GM12878 (cell line): ENCODE results near the gene ABHD1. TPM values are rescaled to one million over a fixed set of nuclear protein-coding genes. Genes with fewer than 3 reads are reported as not detected.

ENCODE experiments used
- ATAC-seq: fragments of 200-7000 bp; cut with Tn5 transposase; 3 replicates; pipeline ENCODE4 v1.9.1; 2020; ENCODE audit warnings: mild to moderate bottlenecking, moderate library complexity
- BruUV-seq: library from RNA; stranded (reverse); fragments of 400-500 nt; replicated peaks from 2 replicates; lab custom pipeline; 2021; lab: Mats Ljungman, UMichigan
- CTCF ChIA-PET: fragments of 300-600 bp; sonication (Branson Sonifier 250); formaldehyde crosslinking; extraction: SDS; loops from one replicate; lab custom pipeline; 2021; ENCODE audit warnings: inconsistent platforms; lab: Yijun Ruan, JAX
- POLR2A ChIA-PET: fragments of 350-600 bp; formaldehyde crosslinking; extraction: SDS; loops from one replicate; lab custom pipeline; 2021; ENCODE audit warnings: inconsistent platforms; lab: Charles Lee
- RAD21 ChIA-PET: fragments of 300-600 bp; sonication (Branson Sonifier 250); formaldehyde crosslinking; loops from one replicate; lab custom pipeline; 2023; ENCODE audit warnings: antibody characterized with exemption; ENCODE audit not compliant: unreplicated experiment; lab: Charles Lee
- SMC1A ChIA-PET: fragments of 300-600 bp; sonication (Branson Sonifier 250); formaldehyde crosslinking; loops from one replicate; lab custom pipeline; 2023; ENCODE audit not compliant: unreplicated experiment, uncharacterized antibody; lab: Charles Lee
- DNase-seq: peaks from one replicate; pipeline ENCODE4 v3.0.0-alpha.2; 2011; ENCODE audit warnings: low read depth, low spot score
- FAIRE-seq: peaks from 3 replicates; lab custom pipeline; 2011; peaks lifted over from hg19 to GRCh38; lab: Jason Lieb, UNC
- H2AFZ ChIP-seq: 2 replicates; pipeline ENCODE4 v1.6.0; 2011; ENCODE audit warnings: low read depth, low read length, control low read depth; ENCODE audit not compliant: control insufficient read depth
- H3K27ac ChIP-seq: 2 replicates; pipeline ENCODE4 v1.5.1; 2011; ENCODE audit warnings: control low read depth; ENCODE audit not compliant: control insufficient read depth, insufficient read depth
- H3K27me3 ChIP-seq, 2 experiments: replicated peaks in 1 of 2; 2 replicates each; pipeline versions ENCODE4 v1.6.0 to v1.6.1; 2011; ENCODE audit warnings: low read length in 1 of 2; ENCODE audit not compliant: control insufficient read depth in 2 of 2, insufficient read depth in 2 of 2
- H3K36me3 ChIP-seq, 2 experiments: 2 replicates each; pipeline ENCODE4 v1.5.1; 2011; ENCODE audit warnings: low read length in 1 of 2; ENCODE audit not compliant: control insufficient read depth in 2 of 2, insufficient read depth in 2 of 2
- H3K4me1 ChIP-seq: 2 replicates; pipeline ENCODE4 v1.6.1; 2011; ENCODE audit warnings: mild to moderate bottlenecking, low read length, moderate library complexity, mixed read lengths; ENCODE audit not compliant: control insufficient read depth, insufficient read depth
- H3K4me2 ChIP-seq: 2 replicates; pipeline ENCODE4 v1.6.0; 2011; ENCODE audit warnings: control low read depth; ENCODE audit not compliant: control insufficient read depth, insufficient read depth
- H3K4me3 ChIP-seq: fragments of 200-600 bp; sonication (generic); 2 replicates; pipeline ENCODE4 v1.5.1; 2016
- H3K79me2 ChIP-seq: 2 replicates; pipeline ENCODE4 v1.6.0; 2011; ENCODE audit warnings: low read length; ENCODE audit not compliant: control insufficient read depth, insufficient read depth
- H3K9ac ChIP-seq: 2 replicates; pipeline ENCODE4 v1.8.0; 2011; ENCODE audit warnings: low read length, control low read depth, mixed read lengths; ENCODE audit not compliant: control insufficient read depth, insufficient read depth
- H3K9me3 ChIP-seq: replicated peaks from 3 replicates; pipeline ENCODE4 v1.5.1; 2011; ENCODE audit warnings: mild to moderate bottlenecking, low read length; ENCODE audit not compliant: control insufficient read depth, insufficient read depth
- H4K20me1 ChIP-seq: 2 replicates; pipeline ENCODE4 v1.6.0; 2011; ENCODE audit not compliant: control insufficient read depth, insufficient read depth
- CHD1 ChIP-seq: IDR thresholded peaks from 2 replicates; pipeline ENCODE4 v1.6.1; 2012; ENCODE audit warnings: low read depth, low read length, improper control_type of control experiment
- CUX1 ChIP-seq: IDR thresholded peaks from 2 replicates; pipeline ENCODE4 v1.6.1; 2012; ENCODE audit warnings: improper control_type of control experiment, low read depth, low read length; ENCODE audit not compliant: insufficient replicate concordance
- E2F4 ChIP-seq: IDR thresholded peaks from 2 replicates; pipeline ENCODE4 v1.6.1; 2012; ENCODE audit warnings: low read depth, low read length, improper control_type of control experiment
- E2F8 ChIP-seq: fragments of 450-650 bp; IDR thresholded peaks from 2 replicates; pipeline ENCODE4 v1.6.1; 2018; ENCODE audit warnings: mild to moderate bottlenecking, low read depth, moderate library complexity; ENCODE audit not compliant: partially characterized antibody
- IKZF1 ChIP-seq: fragments of 450-650 bp; conservative IDR thresholded peaks from 2 replicates; pipeline ENCODE4 v1.6.1; 2017; ENCODE audit warnings: antibody characterized with exemption, mild to moderate bottlenecking
- MEF2A ChIP-seq: IDR thresholded peaks from 2 replicates; pipeline ENCODE4 v1.6.1; 2011; ENCODE audit warnings: low read depth, mild to moderate bottlenecking, low read length, moderate library complexity; ENCODE audit not compliant: insufficient read depth
- NBN ChIP-seq: fragments of 450-650 bp; IDR thresholded peaks from 2 replicates; pipeline ENCODE4 v1.6.1; 2016
- NFXL1 ChIP-seq: fragments of 450-650 bp; IDR thresholded peaks from 2 replicates; pipeline ENCODE4 v1.6.1; 2017; ENCODE audit warnings: antibody characterized with exemption, mild to moderate bottlenecking, borderline replicate concordance
- RBBP5 ChIP-seq: fragments of 200-600 bp; sonication (generic); conservative IDR thresholded peaks from 2 replicates; pipeline ENCODE4 v1.6.1; 2016
- RUNX3 ChIP-seq: IDR thresholded peaks from 2 replicates; pipeline ENCODE4 v1.6.1; 2012; ENCODE audit warnings: low read length, inconsistent platforms
- SIX5 ChIP-seq: IDR thresholded peaks from 2 replicates; pipeline ENCODE4 v1.6.1; 2011; ENCODE audit warnings: mild to moderate bottlenecking, low read depth, low read length, moderate library complexity; ENCODE audit not compliant: severe bottlenecking
- SP1 ChIP-seq: IDR thresholded peaks from one replicate; pipeline ENCODE4 v1.6.1; 2011; ENCODE audit warnings: low read depth, low read length
- SREBF1 ChIP-seq: IDR thresholded peaks from 2 replicates; pipeline ENCODE4 v1.6.1; 2012; ENCODE audit warnings: mild to moderate bottlenecking, low read length
- ZBED1 ChIP-seq: IDR thresholded peaks from 2 replicates; pipeline ENCODE4 v1.6.1; 2016; ENCODE audit warnings: borderline replicate concordance
- ZNF274 ChIP-seq: IDR thresholded peaks from one replicate; pipeline ENCODE4 v1.8.0; 2011; ENCODE audit not compliant: insufficient read length, insufficient read depth
- WGBS: methylation state at CpG from one replicate; pipeline ENCODE4 v1.1.6; 2016; ENCODE audit warnings: low lambda C conversion rate; ENCODE audit not compliant: insufficient replicate concordance, insufficient coverage; ENCODE audit errors: missing lambda C conversion rate; 5-methylcytosine and 5-hydroxymethylcytosine counted together
- in situ Hi-C: fragments of 300-500 bp; cut with MboI; formaldehyde crosslinking; loops from 9 replicates; pipeline ENCODE4 v1.14.3; 2018; ENCODE audit warnings: mixed read lengths
- intact Hi-C: fragments of 100-400 bp; cut with micrococcal nuclease; formaldehyde crosslinking; loops from one replicate; pipeline ENCODE4 v1.14.2; 2022; ENCODE audit not compliant: unreplicated experiment
- polyA plus RNA-seq, 11 experiments: library from polyadenylated mRNA; depleted of rRNA in 4 of 11; unstranded in 6 of 11; stranded (reverse) in 5 of 11; fragments of >200 nt; fragmentation: Nextera tagmentation in 4 of 11; fragmentation: Illumina TruSeq in 1 of 11; extraction: Ambion mirVana in 4 of 11; extraction: Trizol in 1 of 11; gene quantifications; 1 replicate in 1 of 11; 2 replicates in 10 of 11; pipeline versions ENCODE4 v1.2.1 to v1.2.3, GENCODE V29; 2011 to 2016; ENCODE audit warnings: inconsistent platforms in 2 of 11, missing spikeins in 2 of 11, low read depth in 1 of 11
- total RNA-seq, 4 experiments: library from RNA; depleted of rRNA in 3 of 4; stranded (reverse); fragments of >200 nt in 3 of 4; fragmentation: Illumina TruSeq in 1 of 4; extraction: Trizol in 1 of 4; gene quantifications; 2 replicates each; pipeline versions ENCODE4 v1.2.1 to v1.2.3, GENCODE V29; 2013 to 2021

Gene ABHD1
- total and polyA plus RNA-seq, 10 of the 15 experiments (the other 5 are each of a cell fraction or from before 2014, with no cell fraction given): 0.04 to 0.35 (median 0.17) TPM; not detected in 2

DNA sequence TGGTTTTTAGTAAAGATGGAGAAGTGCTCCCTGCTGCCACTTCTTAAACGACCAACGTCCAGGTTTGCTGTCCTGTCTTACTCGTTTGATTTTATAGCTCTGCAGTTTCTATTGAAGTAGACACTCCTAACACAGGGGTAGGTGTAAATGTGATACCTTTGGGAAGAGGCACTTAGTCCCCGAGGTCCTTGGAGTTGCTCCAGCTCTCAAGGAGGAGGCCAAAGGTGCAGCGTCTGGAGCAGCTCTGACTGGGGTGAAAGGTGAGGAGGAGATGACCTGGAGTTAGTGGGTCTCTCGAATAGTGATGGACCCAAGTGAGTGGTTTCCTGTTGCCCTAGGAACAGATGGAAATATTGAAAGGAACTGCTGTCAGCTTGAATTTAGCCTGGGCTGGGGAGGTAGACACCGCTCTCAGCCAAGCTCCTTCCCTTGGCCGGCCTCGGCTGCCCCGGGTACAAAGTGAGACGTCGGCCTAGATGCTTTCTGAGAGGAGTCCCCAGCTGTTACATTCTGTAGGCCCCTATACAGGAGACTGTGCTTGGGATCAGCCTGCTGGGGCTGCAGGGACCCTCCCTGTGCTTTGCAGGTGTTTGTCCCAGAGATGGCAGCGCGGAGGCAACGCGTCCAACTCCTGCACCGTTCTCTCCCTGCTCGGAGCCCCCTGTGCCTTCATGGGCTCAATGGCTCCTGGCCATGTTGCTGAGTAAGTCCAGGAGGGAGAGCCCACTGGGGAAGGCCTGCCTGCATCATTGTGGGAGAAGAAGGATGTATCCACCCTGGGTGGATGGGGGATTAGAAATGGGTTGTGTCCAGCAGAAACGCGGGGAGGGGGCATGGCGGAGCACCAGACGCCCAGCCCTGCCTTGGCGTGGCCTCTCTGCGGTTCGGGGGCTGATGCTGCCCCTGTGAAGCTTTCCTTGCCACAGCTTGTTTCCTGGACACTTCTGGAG lies 31.6 kb upstream of the ABHD1 start:
- Histone ChIP-seq H3K79me2 (no peaks in the 10 kb centered on the region), H3K4me1 (peaks cover 3% of the 10 kb centered on the region), H2AFZ (no peak overlapping the region), H3K36me3 (no peaks in the 10 kb centered on the region), H3K27ac (no peak overlapping the region), H3K27me3 (no peaks in the 10 kb centered on the region), H3K4me3 (no peak overlapping the region), H3K9me3 (no peaks in the 10 kb centered on the region), H3K9ac (no peak overlapping the region), H4K20me1 (no peaks in the 10 kb centered on the region), H3K4me2 (no peak overlapping the region)
- CTCF ChIA-PET: interaction anchor here (0.6 to 1.6 kb wide), 5 partner anchors 31 to 211 kb away, joined by 3 to 4 read pairs (median 3); partner anchors contain the start of gene ATRAID
- RAD21 ChIA-PET: interaction anchor here (3.3 kb wide), 1 partner anchor 130 kb away, joined by 9 read pairs; no protein-coding TSS in a partner anchor
- intact Hi-C loops (no loop called here), in situ Hi-C loops (no loop called here)
- FAIRE-seq: no peak
- no peak for ATAC-seq
- BruUV-seq: no TSS peak
- WGBS: 71% methylated on average over 25 of the region's 25 CpGs
- POLR2A ChIA-PET: no interaction called here
- DNase-seq: no peak
- SMC1A ChIA-PET: interaction anchor here (0.6 kb wide), 1 partner anchor 49 kb away, joined by 3 read pairs; no protein-coding TSS in a partner anchor
- TF ChIP-seq CHD1 (no peak), RBBP5 (no peak), IKZF1 (no peak), E2F4 (no peak), NFXL1 (no peak), ZNF274 (no peak), E2F8 (no peak), NBN (no peak), SP1 (no peak), MEF2A (no peak), SIX5 (no peak), CUX1 (no peak), SREBF1 (no peak), ZBED1 (no peak), RUNX3 (no peak)
